Vagina (tissue), 2 donors: ENCODE data around the gene IREB2. TPM values are rescaled to one million over a fixed set of nuclear protein-coding genes. Genes with fewer than 3 reads are reported as not detected.

Experiments used
- DNase-seq, 2 donors: peaks; one replicate each; pipeline ENCODE4 v3.0.0-alpha.2; 2017; ENCODE audit errors: extremely low spot score in 2 of 2
- H3K27ac ChIP-seq: fragments of 200-600 bp; sonication (generic); one replicate; pipeline ENCODE4 v1.5.1; 2019
- H3K27me3 ChIP-seq: fragments of 200-600 bp; sonication (generic); one replicate; pipeline ENCODE4 v1.5.1; 2019
- H3K36me3 ChIP-seq, 2 donors: fragments of 200-600 bp; sonication (generic); one replicate each; pipeline ENCODE4 v1.5.1; 2017 to 2019
- H3K4me1 ChIP-seq: fragments of 200-600 bp; sonication (generic); one replicate; pipeline ENCODE4 v1.5.1; 2019
- H3K4me3 ChIP-seq, 2 donors: fragments of 200-600 bp; sonication (generic); 1 replicate in 1 of 2; 2 replicates in 1 of 2; pipeline ENCODE4 v1.5.1; 2016 to 2019
- H3K9me3 ChIP-seq: fragments of 200-600 bp; sonication (generic); one replicate; pipeline ENCODE4 v1.5.1; 2019
- POLR2A ChIP-seq, 2 donors: fragments of 450-650 bp; IDR thresholded peaks; one replicate each; pipeline ENCODE4 v1.6.1; 2017; ENCODE audit warnings: antibody characterized with exemption in 2 of 2, mild to moderate bottlenecking in 2 of 2, moderate library complexity in 2 of 2
- POLR2AphosphoS5 ChIP-seq, 2 donors: sonication (generic); formaldehyde crosslinking; IDR thresholded peaks; one replicate each; pipeline ENCODE4 v1.9.0; 2017; ENCODE audit warnings: antibody characterized with exemption in 2 of 2, mild to moderate bottlenecking in 2 of 2, low read depth in 1 of 2; ENCODE audit not compliant: insufficient read depth in 1 of 2
- intact Hi-C: fragments of 100-400 bp; cut with DNase I; formaldehyde crosslinking; loops from one replicate; pipeline ENCODE4 v1.15.1; 2023
- total RNA-seq: library from RNA; depleted of rRNA; stranded (reverse); fragments of >200 nt; gene quantifications from one replicate; pipeline ENCODE4 v1.2.3, GENCODE V29; 2016
- TF ChIP-seq, protein P1 (sequence below), 3 experiments: fragments of 450-650 bp in 2 of 3; fragments of 200-600 bp in 1 of 3; sonication (generic) in 1 of 3; IDR thresholded peaks; one replicate each; pipeline ENCODE4 v1.5.1; 2017 to 2019; ENCODE audit warnings: antibody characterized with exemption in 3 of 3, mild to moderate bottlenecking in 2 of 3, moderate library complexity in 2 of 3

Gene IREB2
- total RNA-seq, 1 donor from 2014 or later, result 40.8 TPM

DNA sequence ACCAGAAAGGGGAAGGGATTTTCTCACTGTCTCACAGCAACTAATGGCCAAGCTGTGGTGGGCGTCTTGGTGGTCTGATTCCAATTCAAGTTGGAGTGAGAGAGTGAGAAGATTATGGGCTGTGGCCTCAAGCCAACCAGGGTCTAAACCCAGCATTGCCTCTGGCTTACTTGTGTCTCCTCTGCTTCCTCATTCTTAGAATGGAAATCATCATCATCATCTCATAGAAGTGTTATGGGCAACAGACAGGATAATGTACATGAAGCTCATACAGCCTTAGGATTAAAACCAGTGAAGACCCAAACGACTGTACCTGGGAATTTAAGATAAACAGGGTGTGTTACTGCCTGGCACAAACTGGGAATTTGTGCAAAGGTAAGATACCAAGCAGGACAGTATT lies 29.1 kb upstream of the IREB2 start:
- Histone ChIP-seq H3K9me3 (no peaks in the 10 kb centered on the region), H3K27ac (no peak overlapping the region), H3K4me3 (no peak overlapping the region), H3K4me1 (no peaks in the 10 kb centered on the region), H3K27me3 (no peaks in the 10 kb centered on the region), H3K36me3 (no peaks in the 10 kb centered on the region)
- DNase-seq, result no peak
- intact Hi-C loops, result no loop called here
- no peak for TF ChIP-seq POLR2AphosphoS5 (IDR thresholded peaks at IDR 0.05; ENCODE audit: insufficient read depth in 1 of 2, low read depth in 1 of 2)
- TF ChIP-seq POLR2A (IDR thresholded peaks at IDR 0.05), result no peak
- TF ChIP-seq, protein P1, sequence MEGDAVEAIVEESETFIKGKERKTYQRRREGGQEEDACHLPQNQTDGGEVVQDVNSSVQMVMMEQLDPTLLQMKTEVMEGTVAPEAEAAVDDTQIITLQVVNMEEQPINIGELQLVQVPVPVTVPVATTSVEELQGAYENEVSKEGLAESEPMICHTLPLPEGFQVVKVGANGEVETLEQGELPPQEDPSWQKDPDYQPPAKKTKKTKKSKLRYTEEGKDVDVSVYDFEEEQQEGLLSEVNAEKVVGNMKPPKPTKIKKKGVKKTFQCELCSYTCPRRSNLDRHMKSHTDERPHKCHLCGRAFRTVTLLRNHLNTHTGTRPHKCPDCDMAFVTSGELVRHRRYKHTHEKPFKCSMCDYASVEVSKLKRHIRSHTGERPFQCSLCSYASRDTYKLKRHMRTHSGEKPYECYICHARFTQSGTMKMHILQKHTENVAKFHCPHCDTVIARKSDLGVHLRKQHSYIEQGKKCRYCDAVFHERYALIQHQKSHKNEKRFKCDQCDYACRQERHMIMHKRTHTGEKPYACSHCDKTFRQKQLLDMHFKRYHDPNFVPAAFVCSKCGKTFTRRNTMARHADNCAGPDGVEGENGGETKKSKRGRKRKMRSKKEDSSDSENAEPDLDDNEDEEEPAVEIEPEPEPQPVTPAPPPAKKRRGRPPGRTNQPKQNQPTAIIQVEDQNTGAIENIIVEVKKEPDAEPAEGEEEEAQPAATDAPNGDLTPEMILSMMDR (IDR thresholded peaks at IDR 0.05), result no peak

DNA sequence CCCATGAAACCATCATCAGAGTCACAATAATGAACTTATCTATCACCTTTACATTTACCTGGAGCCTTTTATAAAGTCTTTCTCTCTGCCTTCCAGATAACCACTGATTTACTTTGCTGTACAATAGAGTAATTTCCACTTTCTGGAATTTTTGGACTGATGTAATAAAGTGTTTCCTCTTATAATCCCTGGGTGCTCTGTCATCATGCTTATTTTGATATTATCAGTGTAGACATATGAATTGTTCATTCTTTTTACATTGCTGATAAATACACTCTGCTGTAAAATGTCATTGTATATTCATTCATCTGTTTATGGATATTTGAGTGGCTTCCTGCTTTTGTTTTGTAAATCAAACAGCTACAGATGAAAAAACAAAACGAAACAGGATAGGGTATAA lies 27.0 kb upstream of the IREB2 start:
- DNase-seq, result no peak
- H3K9me3 ChIP-seq, result no peaks in the 10 kb centered on the region
- H3K27me3 ChIP-seq, result no peaks in the 10 kb centered on the region
- H3K4me1 ChIP-seq, result no peaks in the 10 kb centered on the region
- no peak overlapping the region for H3K27ac ChIP-seq
- intact Hi-C loops, result no loop called here
- no peak overlapping the region for H3K4me3 ChIP-seq
- no peaks in the 10 kb centered on the region for H3K36me3 ChIP-seq
- TF ChIP-seq POLR2AphosphoS5 (IDR thresholded peaks at IDR 0.05; ENCODE audit: insufficient read depth in 1 of 2, low read depth in 1 of 2) (no peak), POLR2A (IDR thresholded peaks at IDR 0.05) (no peak)
- TF ChIP-seq, protein P1 (IDR thresholded peaks at IDR 0.05), result no peak

DNA sequence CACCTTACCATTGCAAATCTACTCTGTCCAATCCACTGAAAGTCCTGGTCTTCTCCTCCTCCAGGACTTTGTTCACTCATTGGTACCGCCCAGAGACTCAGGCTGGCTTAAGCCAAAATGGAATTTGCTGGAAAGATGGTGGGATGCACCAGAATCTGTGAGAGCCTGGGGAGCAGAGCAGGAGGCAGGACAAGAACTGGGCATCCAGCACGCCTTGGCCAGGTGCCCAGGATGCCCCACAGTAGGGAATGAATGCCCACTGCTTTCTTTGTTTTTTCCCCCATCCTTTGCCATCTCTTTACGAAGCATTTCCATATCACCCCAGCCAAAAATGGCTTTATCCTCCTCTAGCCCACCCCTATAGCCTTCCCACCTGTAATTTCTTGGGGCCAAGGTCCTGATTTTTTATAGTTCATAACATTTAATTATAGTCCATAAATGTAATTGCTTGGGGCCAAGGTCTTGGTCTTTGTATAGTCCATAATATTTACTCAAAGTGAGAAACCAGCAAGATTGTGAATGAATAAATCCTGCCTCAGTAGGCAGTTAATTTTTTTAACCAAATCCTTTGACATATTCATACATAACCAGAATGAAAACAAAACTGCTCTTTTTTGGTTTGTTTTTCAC lies 23.3 kb upstream of the IREB2 start:
- TF ChIP-seq POLR2A (IDR thresholded peaks at IDR 0.05) (no peak), POLR2AphosphoS5 (IDR thresholded peaks at IDR 0.05; ENCODE audit: insufficient read depth in 1 of 2, low read depth in 1 of 2) (no peak)
- TF ChIP-seq, protein P1 (IDR thresholded peaks at IDR 0.05), result no peak
- Histone ChIP-seq H3K4me1 (no peaks in the 10 kb centered on the region), H3K4me3 (no peak overlapping the region), H3K27ac (no peak overlapping the region), H3K27me3 (no peaks in the 10 kb centered on the region), H3K9me3 (no peaks in the 10 kb centered on the region), H3K36me3 (no peaks in the 10 kb centered on the region)
- no peak for DNase-seq
- intact Hi-C loops, result no loop called here

DNA sequence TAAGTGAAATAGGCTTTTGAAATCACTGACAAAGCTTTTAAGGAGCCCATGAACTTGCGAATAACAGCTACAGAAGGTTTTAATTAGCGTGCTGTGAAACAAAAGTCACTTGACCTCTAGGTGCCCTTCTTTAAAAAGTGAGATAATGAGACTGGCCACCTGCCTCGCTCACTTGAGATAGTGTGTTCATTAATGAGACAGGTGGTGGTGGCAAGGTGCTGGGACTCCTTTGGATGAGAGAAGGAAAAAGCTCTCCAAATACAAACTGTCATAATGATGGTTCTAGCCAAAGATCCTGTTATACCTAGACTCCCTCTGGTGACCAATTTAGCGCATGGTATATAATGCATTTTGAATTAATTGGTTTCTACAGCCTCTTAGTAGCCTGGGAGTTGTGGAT lies 22.7 kb upstream of the IREB2 start:
- H3K4me1 ChIP-seq, result peaks cover 3% of the 10 kb centered on the region
- H3K9me3 ChIP-seq, result no peaks in the 10 kb centered on the region
- H3K36me3 ChIP-seq, result no peaks in the 10 kb centered on the region
- no peak for DNase-seq
- H3K27ac ChIP-seq, result no peak overlapping the region
- H3K4me3 ChIP-seq, result no peak overlapping the region
- intact Hi-C loops, result no loop called here
- no peaks in the 10 kb centered on the region for H3K27me3 ChIP-seq
- TF ChIP-seq, protein P1 (IDR thresholded peaks at IDR 0.05), result no peak
- TF ChIP-seq POLR2A (IDR thresholded peaks at IDR 0.05) (no peak), POLR2AphosphoS5 (IDR thresholded peaks at IDR 0.05; ENCODE audit: insufficient read depth in 1 of 2, low read depth in 1 of 2) (no peak)

DNA sequence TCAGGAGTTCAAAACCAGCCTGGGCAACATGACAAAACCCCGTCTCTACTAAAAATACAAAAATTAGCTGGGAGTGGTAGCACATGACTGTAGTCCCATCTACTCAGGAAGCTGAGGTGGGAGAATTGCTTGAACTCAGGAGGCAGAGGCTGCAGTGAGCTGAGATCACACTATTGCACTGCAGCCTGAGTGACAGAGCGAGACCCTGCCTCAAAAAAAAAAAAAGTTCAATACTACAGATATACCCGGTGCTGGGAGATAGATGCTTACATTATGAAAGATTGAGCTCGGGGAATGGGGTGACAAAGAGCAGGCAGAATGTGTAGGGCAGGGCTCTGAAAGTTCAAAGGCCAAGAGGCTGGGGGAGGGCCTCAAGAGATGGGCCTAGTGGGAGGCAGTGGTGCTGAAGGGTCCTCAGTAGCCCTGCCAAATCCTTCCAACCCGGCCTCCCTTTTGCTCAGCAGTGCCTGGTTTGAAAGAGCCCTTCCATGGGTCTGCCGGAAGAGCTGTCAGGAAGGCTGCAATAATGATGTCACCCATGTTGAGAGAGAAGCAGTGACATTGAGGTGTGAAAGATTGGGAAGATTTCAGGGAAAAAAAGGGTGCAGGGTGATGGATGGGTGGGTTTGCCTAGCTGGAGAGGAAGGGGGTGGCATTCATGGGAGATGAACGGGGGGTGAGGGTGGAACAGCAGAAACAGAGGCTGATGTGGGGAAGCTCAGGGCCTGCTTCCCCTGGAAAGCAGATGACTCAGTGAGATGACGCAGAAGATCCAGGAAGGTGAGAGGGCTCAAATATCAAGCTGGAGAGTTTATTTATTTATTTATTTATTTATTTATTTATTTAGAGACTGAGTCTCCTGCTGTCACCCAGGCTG lies 20.0 kb upstream of the IREB2 start:
- no peaks in the 10 kb centered on the region for H3K27me3 ChIP-seq
- no peak for DNase-seq
- H3K9me3 ChIP-seq, result no peaks in the 10 kb centered on the region
- H3K36me3 ChIP-seq, result no peaks in the 10 kb centered on the region
- H3K27ac ChIP-seq, result no peak overlapping the region
- peaks cover 8% of the 10 kb centered on the region for H3K4me1 ChIP-seq
- TF ChIP-seq POLR2AphosphoS5 (IDR thresholded peaks at IDR 0.05; ENCODE audit: insufficient read depth in 1 of 2, low read depth in 1 of 2) (no peak), POLR2A (IDR thresholded peaks at IDR 0.05) (no peak)
- TF ChIP-seq, protein P1 (IDR thresholded peaks at IDR 0.05), result no peak
- intact Hi-C loops, result no loop called here
- H3K4me3 ChIP-seq, result no peak overlapping the region
